GM12865 (cell line): Measurements from ENCODE around the gene DUOX1.

ENCODE experiments used
- DNase-seq: peaks from one replicate; pipeline ENCODE4 v3.0.0; 2010; ENCODE audit warnings: low read depth
- H3K4me3 ChIP-seq: 2 replicates; pipeline ENCODE4 v1.5.1; 2011; ENCODE audit warnings: mild to moderate bottlenecking, low read depth, low read length, control low read depth
- CTCF ChIP-seq: IDR thresholded peaks from 2 replicates; pipeline ENCODE4 v1.5.1; 2011; ENCODE audit warnings: low read length, control low read depth, low read depth, inconsistent platforms; ENCODE audit not compliant: insufficient read depth; ENCODE audit errors: missing control alignments

DUOX1 gene

GRCh38 chr15:45105586-45105985, 24.2 kb upstream of the DUOX1 start:
- DNase-seq: no peak
- no peak for TF ChIP-seq CTCF
- H3K4me3 ChIP-seq: no peak overlapping the region

DNA sequence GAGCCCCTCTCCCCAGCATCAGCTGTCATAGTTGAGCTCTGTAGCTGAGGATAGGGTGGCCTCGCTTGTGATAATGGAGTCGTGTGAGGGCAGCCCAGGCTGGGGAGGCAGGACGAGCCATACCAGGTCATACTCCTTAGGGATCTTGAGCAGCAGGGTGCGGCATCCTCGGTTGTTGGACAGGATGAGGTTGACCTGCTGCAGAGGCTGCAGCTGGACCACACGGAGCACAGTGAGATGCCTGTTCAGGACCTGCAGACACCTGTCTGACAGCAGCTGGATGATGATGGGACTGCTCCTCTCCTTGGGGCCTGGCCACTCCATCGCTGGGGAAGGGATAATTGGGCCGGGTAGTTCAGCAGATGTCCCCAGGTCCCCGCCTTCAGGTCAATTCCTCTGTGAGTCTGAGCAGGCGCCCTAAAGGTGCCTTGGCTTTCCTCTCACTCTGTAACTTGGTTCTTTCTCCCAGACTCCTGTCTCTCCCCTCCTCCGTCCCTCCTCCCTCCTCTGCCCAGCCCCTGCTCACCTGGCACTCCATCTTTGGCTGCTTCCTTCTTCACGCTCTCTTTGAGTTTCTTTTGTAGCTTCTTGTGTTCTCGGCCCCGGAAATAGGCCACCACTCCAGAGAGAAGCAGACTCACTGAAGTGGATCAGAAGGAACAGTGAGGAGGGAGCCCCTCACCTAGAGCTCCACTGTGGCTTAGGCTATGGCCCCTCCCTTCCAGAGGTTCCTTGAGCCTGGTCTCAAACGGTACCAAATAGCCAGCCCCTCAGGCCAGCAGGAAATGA, 23.6 kb upstream of the DUOX1 start:
- H3K4me3 ChIP-seq: no peak overlapping the region
- DNase-seq: no peak
- no peak for TF ChIP-seq CTCF

DNA sequence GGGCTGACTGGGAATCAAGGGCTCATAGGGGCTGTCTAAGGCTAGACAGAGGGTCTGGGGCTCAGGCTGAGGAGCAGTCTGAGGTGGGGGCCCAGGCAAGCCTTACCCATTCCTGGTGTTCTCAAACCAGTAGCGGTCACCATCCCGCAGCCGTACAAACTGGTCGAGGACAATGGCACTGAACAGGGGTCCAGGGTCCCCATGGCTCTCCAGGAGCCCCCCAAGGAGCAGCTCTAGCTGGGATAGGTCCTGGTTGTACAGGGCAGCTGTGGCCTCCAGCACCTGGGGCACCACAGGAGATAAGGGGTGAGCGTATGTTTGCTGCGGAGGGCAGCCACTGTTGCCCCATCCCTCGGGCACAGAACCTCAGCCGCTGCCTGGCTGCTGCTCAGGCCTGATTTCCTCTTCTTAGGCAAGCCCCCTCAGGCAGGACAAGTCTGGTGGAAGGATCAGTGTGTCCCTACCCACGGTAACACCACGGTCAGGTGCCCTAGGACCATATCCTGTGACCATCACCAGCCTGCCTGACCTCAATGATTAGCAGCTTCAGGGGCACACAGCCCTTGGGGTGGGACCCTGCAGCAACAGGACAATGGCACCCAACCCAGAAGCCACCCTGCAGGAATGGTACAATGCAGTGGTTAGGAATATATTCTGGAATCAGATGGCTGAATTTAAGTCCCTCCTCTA, 21.7 kb upstream of the DUOX1 start:
- no peak for DNase-seq
- no peak overlapping the region for H3K4me3 ChIP-seq
- no peak for TF ChIP-seq CTCF

- no peak overlapping the region for H3K4me3 ChIP-seq
- TF ChIP-seq CTCF: peak; percentile 2
- DNase-seq: no peak
These were observed 19.5 kb upstream of the DUOX1 start for GRCh38 chr15:45110256-45110820.

DNA sequence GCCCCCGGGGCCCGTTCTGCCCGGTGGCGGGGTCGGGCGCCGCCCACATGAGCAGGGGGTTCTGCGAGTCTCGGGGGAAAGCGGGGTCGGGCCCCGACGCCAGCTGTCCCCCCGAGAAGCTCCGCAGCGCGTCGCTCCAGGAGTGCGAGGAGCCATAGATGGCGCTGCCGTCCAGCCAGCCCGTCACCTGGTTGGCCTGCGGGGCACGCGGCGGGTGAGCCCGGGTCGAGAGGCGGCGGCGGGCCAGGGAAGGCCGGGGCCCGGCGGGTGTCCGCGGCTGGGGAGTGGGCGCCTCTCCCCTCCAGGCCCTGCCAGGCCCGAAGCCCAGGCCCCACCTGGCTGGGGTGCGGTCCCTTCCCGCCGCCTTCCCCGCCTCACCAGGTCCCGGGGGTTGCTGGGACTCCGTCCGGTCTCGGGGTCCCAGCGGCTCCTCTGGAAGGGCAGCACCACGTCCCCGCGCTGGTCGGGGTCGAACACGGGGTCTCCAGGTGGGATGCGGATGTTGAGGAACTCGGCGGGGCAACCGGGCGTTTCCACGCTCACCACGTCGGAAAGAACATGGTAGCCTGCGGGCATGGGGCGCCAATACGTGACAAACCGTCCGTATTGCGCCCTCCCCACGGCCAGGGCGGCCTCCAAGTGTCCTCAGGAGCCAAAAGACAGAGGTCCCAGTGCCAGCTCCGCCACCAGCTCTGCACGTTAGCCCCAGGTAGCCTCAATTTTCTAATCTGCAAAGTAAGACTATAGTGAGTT, 18.2 kb upstream of the DUOX1 start:
- no peak for TF ChIP-seq CTCF
- DNase-seq: no peak
- H3K4me3 ChIP-seq: no peak overlapping the region

DNA sequence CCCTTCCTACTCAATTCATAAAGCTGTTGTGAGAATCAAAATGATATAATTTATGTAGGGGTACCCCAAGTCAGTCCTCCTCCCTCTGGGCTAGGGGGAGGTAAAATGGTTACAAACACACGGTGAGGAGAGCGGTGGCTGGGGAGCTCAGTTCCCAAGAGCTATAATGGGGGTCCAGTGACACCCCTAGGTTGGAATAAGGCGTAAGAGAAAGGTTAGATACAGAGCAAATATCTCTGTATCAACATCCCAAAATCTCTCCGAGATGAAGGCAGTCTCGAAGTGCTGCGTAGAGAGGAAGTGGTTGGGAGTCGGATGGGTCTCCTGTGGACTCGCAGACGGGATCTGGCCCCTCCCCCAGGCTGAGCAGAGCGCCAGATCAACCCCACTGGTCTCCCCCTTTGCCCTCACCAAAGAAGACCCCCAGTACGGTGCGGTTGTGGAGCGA, 17.6 kb upstream of the DUOX1 start:
- no peak overlapping the region for H3K4me3 ChIP-seq
- TF ChIP-seq CTCF: no peak
- no peak for DNase-seq
